ENCODE data around the gene AUTS2. TPM values are rescaled to one million over a fixed set of nuclear protein-coding genes. Genes with fewer than 3 reads are reported as not detected.

The AUTS2 gene
- total RNA-seq, 1 donor from 2014 or later: 9.9 TPM

- TF ChIP-seq CTCF (IDR thresholded peaks at IDR 0.05; ENCODE audit: insufficient read depth, low read length, poor library complexity, severe bottlenecking): no peak
- H3K36me3 ChIP-seq (ENCODE audit: control insufficient read depth, insufficient read depth, low read length): no peaks in the 10 kb centered on the region
- DNase-seq (ENCODE audit: low read depth): no peak
- no peak overlapping the region for H3K4me3 ChIP-seq (ENCODE audit: low read depth, low read length)
- no peaks in the 10 kb centered on the region for H3K27me3 ChIP-seq (ENCODE audit: control insufficient read depth, insufficient read depth, low read length)
Observed at GRCh38 chr7:70571961-70572360, 973.7 kb downstream of the AUTS2 start.

GRCh38 chr7:70572571-70572970, 974.3 kb downstream of the AUTS2 start:
- H3K27me3 ChIP-seq (ENCODE audit: control insufficient read depth, insufficient read depth, low read length): no peaks in the 10 kb centered on the region
- TF ChIP-seq CTCF (IDR thresholded peaks at IDR 0.05; ENCODE audit: insufficient read depth, low read length, poor library complexity, severe bottlenecking): no peak
- H3K4me3 ChIP-seq (ENCODE audit: low read depth, low read length): no peak overlapping the region
- no peak for DNase-seq (ENCODE audit: low read depth)
- no peaks in the 10 kb centered on the region for H3K36me3 ChIP-seq (ENCODE audit: control insufficient read depth, insufficient read depth, low read length)

GRCh38 chr7:70573071-70573661, 974.9 kb downstream of the AUTS2 start:
- TF ChIP-seq CTCF (IDR thresholded peaks at IDR 0.05; ENCODE audit: insufficient read depth, low read length, poor library complexity, severe bottlenecking): no peak
- no peak for DNase-seq (ENCODE audit: low read depth)
- Histone ChIP-seq H3K36me3 (ENCODE audit: control insufficient read depth, insufficient read depth, low read length) (no peaks in the 10 kb centered on the region), H3K4me3 (ENCODE audit: low read depth, low read length) (no peak overlapping the region), H3K27me3 (ENCODE audit: control insufficient read depth, insufficient read depth, low read length) (no peaks in the 10 kb centered on the region)

GRCh38 chr7:70573696-70574095, 975.4 kb downstream of the AUTS2 start:
- TF ChIP-seq CTCF (IDR thresholded peaks at IDR 0.05; ENCODE audit: insufficient read depth, low read length, poor library complexity, severe bottlenecking): no peak
- no peaks in the 10 kb centered on the region for H3K36me3 ChIP-seq (ENCODE audit: control insufficient read depth, insufficient read depth, low read length)
- no peaks in the 10 kb centered on the region for H3K27me3 ChIP-seq (ENCODE audit: control insufficient read depth, insufficient read depth, low read length)
- DNase-seq (ENCODE audit: low read depth): no peak
- H3K4me3 ChIP-seq (ENCODE audit: low read depth, low read length): no peak overlapping the region

GRCh38 chr7:70574314-70574834, 976.1 kb downstream of the AUTS2 start:
- no peak for TF ChIP-seq CTCF (IDR thresholded peaks at IDR 0.05; ENCODE audit: insufficient read depth, low read length, poor library complexity, severe bottlenecking)
- H3K4me3 ChIP-seq (ENCODE audit: low read depth, low read length): no peak overlapping the region
- no peak for DNase-seq (ENCODE audit: low read depth)
- no peaks in the 10 kb centered on the region for H3K27me3 ChIP-seq (ENCODE audit: control insufficient read depth, insufficient read depth, low read length)
- no peaks in the 10 kb centered on the region for H3K36me3 ChIP-seq (ENCODE audit: control insufficient read depth, insufficient read depth, low read length)

Measured in kidney epithelial cell (primary cell).